ENCODE data around the gene UCKL1. TPM values are rescaled to one million over a fixed set of nuclear protein-coding genes. Genes with fewer than 3 reads are reported as not detected.
A peak's percentile ranks its signal among the peaks of the same experiment; 100 is the strongest.
"Not testable (repeated sequence)": the region's sequence is repeated elsewhere in the genome, so short reads cannot be mapped to it uniquely, and the experiment has no call there.

Gene UCKL1
- polyA plus RNA-seq, 2 donors = 40.6 to 47.3 TPM

DNA sequence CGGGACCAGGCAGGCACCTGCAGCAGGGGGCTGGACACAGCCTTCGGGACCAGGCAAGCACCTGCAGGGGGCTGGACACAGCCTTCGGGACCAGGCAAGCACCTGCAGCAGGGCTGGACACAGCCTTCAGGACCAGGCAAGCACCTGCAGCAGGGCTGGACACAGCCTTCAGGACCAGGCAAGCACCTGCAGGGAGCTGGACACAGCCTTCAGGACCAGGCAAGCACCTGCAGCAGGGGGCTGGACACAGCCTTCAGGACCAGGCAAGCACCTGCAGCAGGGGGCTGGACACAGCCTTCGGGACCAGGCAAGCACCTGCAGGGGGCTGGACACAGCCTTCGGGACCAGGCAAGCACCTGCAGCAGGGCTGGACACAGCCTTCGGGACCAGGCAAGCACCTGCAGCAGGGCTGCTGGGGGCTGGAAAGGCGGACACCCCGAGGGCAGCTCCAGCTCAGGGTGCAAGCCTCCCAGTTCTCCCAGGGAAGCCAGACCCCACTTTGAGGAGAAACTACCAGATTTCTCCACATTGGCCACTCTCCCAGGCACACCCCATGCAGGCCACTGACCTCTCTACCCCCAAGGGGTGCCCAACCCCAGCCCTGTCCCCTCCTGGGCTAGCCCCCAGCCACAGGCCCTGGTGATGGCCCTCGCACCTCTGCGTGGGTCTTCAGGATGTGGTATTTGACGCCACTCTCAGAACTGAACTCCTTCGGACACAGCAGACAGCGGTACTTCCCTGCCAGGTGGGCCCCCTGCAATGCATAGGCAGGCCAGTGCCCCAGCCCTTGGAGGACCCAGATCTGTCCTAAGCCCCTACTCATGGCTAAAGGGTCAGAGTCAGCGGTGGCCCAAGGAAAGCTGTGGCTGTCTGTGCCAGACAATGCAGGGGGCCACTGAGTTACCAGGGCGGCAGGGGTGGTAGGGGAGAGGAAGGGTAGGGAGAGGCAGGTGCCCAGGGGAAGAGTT is 4.7 kb upstream of the UCKL1 start:
- H3K4me3 ChIP-seq (ENCODE audit: low read depth in 1 of 2, low read length in 2 of 2); H3K9me3 ChIP-seq (ENCODE audit: control insufficient read depth in 2 of 2, insufficient read depth in 1 of 2, low read depth in 1 of 2, low read length in 1 of 2); H3K27me3 ChIP-seq (ENCODE audit: control insufficient read depth in 1 of 2, insufficient read depth in 2 of 2, low read length in 2 of 2); H3K4me1 ChIP-seq (ENCODE audit: control insufficient read depth in 2 of 2, insufficient read depth in 2 of 2, low read length in 1 of 2); H3K27ac ChIP-seq (ENCODE audit: low read depth in 2 of 2, low read length in 1 of 2): not testable (repeated sequence)
- H3K36me3 ChIP-seq (ENCODE audit: control insufficient read depth in 2 of 2, insufficient read depth in 2 of 2, low read length in 1 of 2) = peaks cover 0 to 46% of the 10 kb centered on the region in 2 donors
- 91 to 92% methylated on average over 14 to 15 of the region's 15 CpGs for WGBS, 2 donors

DNA sequence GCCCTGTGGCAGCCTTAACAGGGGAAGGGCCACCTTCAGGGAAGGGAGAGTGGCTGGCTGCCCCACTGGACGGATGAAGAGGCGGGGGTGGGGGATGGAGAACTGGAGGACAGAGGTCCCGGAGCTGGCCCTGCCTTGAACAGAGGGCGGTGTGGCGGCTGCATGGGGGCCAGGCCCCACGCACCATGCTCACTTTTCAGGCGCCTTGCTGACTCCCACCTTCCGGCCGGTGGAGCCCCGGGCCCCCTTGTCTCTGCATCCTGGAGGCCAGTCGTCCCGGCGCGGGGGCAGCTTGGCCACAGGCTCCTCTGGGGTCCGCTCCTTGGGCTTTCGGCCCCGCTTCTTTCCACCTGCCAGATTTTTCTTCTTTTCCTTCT is 3.5 kb upstream of the UCKL1 start:
- Histone ChIP-seq H3K27me3 (ENCODE audit: control insufficient read depth in 1 of 2, insufficient read depth in 2 of 2, low read length in 2 of 2) (no peaks in the 10 kb centered on the region), H3K36me3 (ENCODE audit: control insufficient read depth in 2 of 2, insufficient read depth in 2 of 2, low read length in 1 of 2) (peaks cover 0 to 46% of the 10 kb centered on the region in 2 donors), H3K27ac (ENCODE audit: low read depth in 2 of 2, low read length in 1 of 2) (no peak overlapping the region), H3K4me1 (ENCODE audit: control insufficient read depth in 2 of 2, insufficient read depth in 2 of 2, low read length in 1 of 2) (peaks cover under 1 to 10% of the 10 kb centered on the region in 2 donors), H3K4me3 (ENCODE audit: low read depth in 1 of 2, low read length in 2 of 2) (no peak overlapping the region), H3K9me3 (ENCODE audit: control insufficient read depth in 2 of 2, insufficient read depth in 1 of 2, low read depth in 1 of 2, low read length in 1 of 2) (no peaks in the 10 kb centered on the region)
- WGBS, 2 donors = 91 to 94% methylated on average over 14 to 17 of the region's 17 CpGs

DNA sequence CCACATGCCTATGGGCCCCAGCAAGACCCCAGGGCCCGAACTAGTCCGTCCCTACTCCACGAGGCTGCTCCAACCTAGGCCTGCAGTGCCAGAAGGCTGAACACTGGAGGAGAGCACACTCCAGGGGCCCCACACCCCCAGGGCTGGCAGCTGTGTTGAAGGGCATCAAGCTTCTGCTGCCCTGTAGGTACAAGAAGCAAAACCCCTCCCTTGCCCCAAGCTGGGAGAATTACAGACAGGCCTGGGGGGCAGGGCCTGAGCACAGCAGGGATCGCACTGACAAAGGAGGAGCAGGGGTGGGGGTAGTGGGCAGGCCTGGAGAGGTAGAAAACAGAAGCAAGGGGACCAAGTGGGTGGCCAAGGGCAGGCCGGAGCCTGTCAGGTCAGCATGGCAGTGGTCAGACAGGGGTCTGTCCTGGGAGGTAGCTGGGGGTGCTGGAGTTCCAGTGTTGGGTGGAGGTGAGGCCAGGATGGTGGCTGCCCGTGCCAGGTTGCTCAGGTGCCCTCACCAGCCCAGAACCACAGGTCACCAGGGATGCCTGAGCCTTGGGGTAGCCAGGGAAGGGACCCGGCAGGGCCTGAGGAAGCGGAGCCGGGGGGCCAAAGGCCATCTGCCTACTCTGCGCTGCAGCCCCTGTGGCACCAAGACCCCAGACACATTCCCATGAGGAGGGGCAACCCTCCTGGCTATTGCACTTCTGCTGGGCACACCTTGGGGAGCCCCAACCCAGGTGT is 2.9 kb upstream of the UCKL1 start:
- no peaks in the 10 kb centered on the region for H3K9me3 ChIP-seq (ENCODE audit: control insufficient read depth in 2 of 2, insufficient read depth in 1 of 2, low read depth in 1 of 2, low read length in 1 of 2)
- peaks cover 6 to 15% of the 10 kb centered on the region in 2 donors for H3K4me1 ChIP-seq (ENCODE audit: control insufficient read depth in 2 of 2, insufficient read depth in 2 of 2, low read length in 1 of 2)
- peaks cover 0 to 43% of the 10 kb centered on the region in 2 donors for H3K36me3 ChIP-seq (ENCODE audit: control insufficient read depth in 2 of 2, insufficient read depth in 2 of 2, low read length in 1 of 2)
- peak overlapping the region in 1 of 2 donors; percentile 93 for H3K27ac ChIP-seq (ENCODE audit: low read depth in 2 of 2, low read length in 1 of 2)
- WGBS, 2 donors = 82 to 86% methylated on average over 10 of the region's 10 CpGs
- H3K4me3 ChIP-seq (ENCODE audit: low read depth in 1 of 2, low read length in 2 of 2) = no peak overlapping the region
- H3K27me3 ChIP-seq (ENCODE audit: control insufficient read depth in 1 of 2, insufficient read depth in 2 of 2, low read length in 2 of 2) = no peaks in the 10 kb centered on the region

DNA sequence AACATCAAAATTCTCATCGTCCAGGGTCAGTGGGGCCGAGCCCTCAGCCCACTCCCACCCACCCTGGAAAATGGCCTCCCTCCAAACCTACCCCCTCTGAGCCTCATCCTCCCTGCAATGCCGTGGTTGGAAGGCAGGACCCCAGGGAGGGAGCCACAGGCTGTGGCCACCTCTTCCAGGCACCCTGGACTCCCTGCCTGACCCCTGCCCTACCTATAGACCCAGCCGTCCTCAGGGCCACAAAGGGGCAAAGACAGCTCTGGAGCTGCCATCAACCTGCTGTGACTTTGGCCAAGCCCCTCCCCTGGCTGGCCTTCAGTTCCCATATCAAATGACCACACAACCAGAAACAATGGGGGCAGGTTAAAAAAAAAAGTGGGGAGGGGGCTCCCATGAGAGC is 2.3 kb upstream of the UCKL1 start:
- Histone ChIP-seq H3K36me3 (ENCODE audit: control insufficient read depth in 2 of 2, insufficient read depth in 2 of 2, low read length in 1 of 2) (peaks cover 0 to 36% of the 10 kb centered on the region in 2 donors), H3K27me3 (ENCODE audit: control insufficient read depth in 1 of 2, insufficient read depth in 2 of 2, low read length in 2 of 2) (no peaks in the 10 kb centered on the region), H3K4me1 (ENCODE audit: control insufficient read depth in 2 of 2, insufficient read depth in 2 of 2, low read length in 1 of 2) (peaks cover 6 to 20% of the 10 kb centered on the region in 2 donors), H3K9me3 (ENCODE audit: control insufficient read depth in 2 of 2, insufficient read depth in 1 of 2, low read depth in 1 of 2, low read length in 1 of 2) (no peaks in the 10 kb centered on the region), H3K27ac (ENCODE audit: low read depth in 2 of 2, low read length in 1 of 2) (peak overlapping the region in 1 of 2 donors; percentile 93), H3K4me3 (ENCODE audit: low read depth in 1 of 2, low read length in 2 of 2) (no peak overlapping the region)
- WGBS, 2 donors = 53 to 70% methylated on average over 4 of the region's 4 CpGs

DNA sequence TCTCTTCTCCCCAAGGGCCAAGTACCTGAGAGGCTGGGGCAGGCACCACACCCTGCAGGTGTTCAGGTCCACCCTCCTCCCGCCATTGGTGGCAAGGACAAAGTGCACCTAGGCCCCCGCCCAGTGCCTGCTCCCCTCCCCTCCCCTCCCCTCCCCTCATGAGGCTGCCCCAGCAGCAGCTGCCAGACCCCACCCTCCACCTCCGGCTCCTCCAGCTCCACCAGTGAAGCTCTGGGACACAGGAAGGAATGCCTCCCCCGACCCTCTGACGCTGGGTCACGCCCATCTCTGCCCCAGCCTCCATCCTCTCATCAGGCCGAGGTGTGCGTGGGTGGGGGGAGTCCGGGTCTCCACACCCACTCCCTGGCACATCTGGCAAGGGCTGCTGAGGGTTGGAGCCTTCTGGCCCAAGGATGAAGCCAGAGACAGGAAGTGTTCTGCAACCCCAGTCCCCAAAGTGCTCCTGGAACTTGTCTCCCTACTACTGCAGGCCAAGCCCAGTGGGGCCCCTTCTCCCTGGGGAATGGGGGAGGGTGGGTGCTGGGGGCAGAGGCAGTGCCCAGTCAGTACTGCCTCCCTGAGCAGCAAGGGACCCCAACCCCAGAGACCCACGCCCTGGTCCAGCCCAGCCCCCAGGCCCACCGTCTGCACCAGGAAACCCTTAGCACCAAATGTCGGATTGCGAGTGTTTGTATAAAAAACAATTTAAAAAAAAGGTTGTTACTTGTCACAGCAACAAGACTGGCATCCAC is 1.6 kb upstream of the UCKL1 start:
- no peaks in the 10 kb centered on the region for H3K27me3 ChIP-seq (ENCODE audit: control insufficient read depth in 1 of 2, insufficient read depth in 2 of 2, low read length in 2 of 2)
- H3K4me1 ChIP-seq (ENCODE audit: control insufficient read depth in 2 of 2, insufficient read depth in 2 of 2, low read length in 1 of 2) = peaks cover 6 to 20% of the 10 kb centered on the region in 2 donors
- no peaks in the 10 kb centered on the region for H3K9me3 ChIP-seq (ENCODE audit: control insufficient read depth in 2 of 2, insufficient read depth in 1 of 2, low read depth in 1 of 2, low read length in 1 of 2)
- H3K36me3 ChIP-seq (ENCODE audit: control insufficient read depth in 2 of 2, insufficient read depth in 2 of 2, low read length in 1 of 2) = peaks cover 0 to 30% of the 10 kb centered on the region in 2 donors
- H3K4me3 ChIP-seq (ENCODE audit: low read depth in 1 of 2, low read length in 2 of 2) = peak overlapping the region; percentile 43 to 48
- H3K27ac ChIP-seq (ENCODE audit: low read depth in 2 of 2, low read length in 1 of 2) = peak overlapping the region; percentile 80 to 93
- WGBS, 2 donors = 33 to 34% methylated on average over 13 of the region's 13 CpGs

DNA sequence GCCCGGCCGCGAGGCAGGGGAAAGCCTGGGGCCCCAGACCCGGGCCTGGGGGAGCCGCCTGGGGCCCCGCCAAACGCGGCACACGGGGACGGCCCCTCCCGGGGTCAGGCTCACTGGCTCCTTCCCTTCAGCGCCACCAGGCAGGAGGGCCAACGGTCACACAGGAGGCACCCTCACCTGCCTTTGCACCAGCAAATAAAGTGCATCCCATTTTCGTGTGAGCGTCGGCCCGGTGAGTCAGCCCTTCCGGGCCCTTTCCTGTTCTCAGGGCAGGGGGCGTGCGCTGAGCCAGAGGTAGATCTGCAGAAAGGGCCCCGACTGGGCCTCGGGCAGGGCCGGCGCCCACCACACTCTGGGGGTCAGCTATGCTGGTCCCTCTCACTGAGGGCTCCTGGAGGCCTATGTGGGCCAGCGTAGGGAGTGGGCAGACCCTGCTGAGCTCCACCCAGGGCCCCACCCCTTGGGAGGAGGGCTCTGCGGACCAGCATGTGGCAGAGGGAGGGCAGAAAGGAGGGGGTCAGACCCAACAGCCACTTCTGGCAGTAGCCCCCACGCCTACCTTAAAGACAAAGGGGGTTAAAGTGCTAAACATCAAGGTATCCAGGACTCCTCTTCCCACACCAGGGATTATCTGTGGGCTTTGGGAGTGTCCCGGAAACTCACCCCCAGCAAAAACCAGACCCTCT is 931 bp upstream of the UCKL1 start:
- H3K9me3 ChIP-seq (ENCODE audit: control insufficient read depth in 2 of 2, insufficient read depth in 1 of 2, low read depth in 1 of 2, low read length in 1 of 2) = no peaks in the 10 kb centered on the region
- H3K4me3 ChIP-seq (ENCODE audit: low read depth in 1 of 2, low read length in 2 of 2) = peak overlapping the region; percentile 43 to 48
- H3K27me3 ChIP-seq (ENCODE audit: control insufficient read depth in 1 of 2, insufficient read depth in 2 of 2, low read length in 2 of 2) = no peaks in the 10 kb centered on the region
- H3K27ac ChIP-seq (ENCODE audit: low read depth in 2 of 2, low read length in 1 of 2) = peak overlapping the region; percentile 80 to 93
- peaks cover 10 to 26% of the 10 kb centered on the region in 2 donors for H3K4me1 ChIP-seq (ENCODE audit: control insufficient read depth in 2 of 2, insufficient read depth in 2 of 2, low read length in 1 of 2)
- H3K36me3 ChIP-seq (ENCODE audit: control insufficient read depth in 2 of 2, insufficient read depth in 2 of 2, low read length in 1 of 2) = peaks cover 0 to 23% of the 10 kb centered on the region in 2 donors
- WGBS, 2 donors = 2 to 3% methylated on average over 28 of the region's 28 CpGs

DNA sequence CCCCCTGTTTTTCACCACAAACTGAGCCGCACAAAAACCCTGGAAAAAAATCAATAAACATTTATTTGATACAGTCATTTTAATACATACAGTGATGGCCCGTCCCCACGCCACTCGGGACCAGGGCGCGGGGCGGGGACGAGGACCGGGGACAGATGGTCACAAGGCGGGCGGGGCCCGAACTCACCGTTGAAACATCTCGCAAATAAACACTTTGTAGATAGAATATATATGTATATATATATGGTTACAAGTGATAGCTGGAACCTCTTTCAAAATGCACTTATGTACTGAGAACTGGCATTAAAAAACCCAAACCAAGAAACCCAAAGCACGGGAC is 418 bp upstream of the UCKL1 start:
- H3K27me3 ChIP-seq (ENCODE audit: control insufficient read depth in 1 of 2, insufficient read depth in 2 of 2, low read length in 2 of 2) = no peaks in the 10 kb centered on the region
- peak overlapping the region; percentile 43 to 48 for H3K4me3 ChIP-seq (ENCODE audit: low read depth in 1 of 2, low read length in 2 of 2)
- H3K9me3 ChIP-seq (ENCODE audit: control insufficient read depth in 2 of 2, insufficient read depth in 1 of 2, low read depth in 1 of 2, low read length in 1 of 2) = no peaks in the 10 kb centered on the region
- peaks cover 12 to 32% of the 10 kb centered on the region in 2 donors for H3K4me1 ChIP-seq (ENCODE audit: control insufficient read depth in 2 of 2, insufficient read depth in 2 of 2, low read length in 1 of 2)
- H3K27ac ChIP-seq (ENCODE audit: low read depth in 2 of 2, low read length in 1 of 2) = peak overlapping the region; percentile 80 to 93
- 1% methylated on average over 15 of the region's 15 CpGs for WGBS, 2 donors
- H3K36me3 ChIP-seq (ENCODE audit: control insufficient read depth in 2 of 2, insufficient read depth in 2 of 2, low read length in 1 of 2) = peaks cover 0 to 18% of the 10 kb centered on the region in 2 donors

DNA sequence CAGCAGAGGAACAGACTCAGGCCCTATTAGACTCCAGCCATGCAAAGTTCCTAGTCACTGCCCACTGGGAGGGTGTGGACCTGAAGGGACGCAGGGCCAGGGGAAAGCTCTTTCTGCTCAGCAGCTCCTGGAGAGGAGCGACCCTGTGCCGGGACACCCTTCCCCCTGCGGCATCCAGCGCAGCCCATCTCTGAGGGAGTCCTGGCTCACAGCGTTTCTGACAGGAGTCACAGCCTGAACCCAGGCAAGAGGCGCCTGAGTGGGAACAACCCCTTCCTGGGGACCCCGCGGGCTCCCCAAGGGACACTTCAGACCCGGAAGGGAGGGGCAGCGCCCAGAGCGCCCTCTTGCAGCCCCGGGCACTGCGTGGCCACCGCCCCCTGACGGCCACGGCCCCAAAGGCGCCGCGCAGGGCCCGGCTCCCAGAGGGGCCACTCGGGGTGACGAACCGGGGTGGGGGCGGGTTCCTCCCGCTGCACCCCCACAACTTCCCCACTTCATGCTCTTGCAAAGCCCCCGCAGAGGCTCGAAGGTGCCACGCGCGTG is 862 bp downstream of the UCKL1 start:
- peaks cover 21 to 44% of the 10 kb centered on the region in 2 donors for H3K4me1 ChIP-seq (ENCODE audit: control insufficient read depth in 2 of 2, insufficient read depth in 2 of 2, low read length in 1 of 2)
- 1% methylated on average over 26 to 31 of the region's 31 CpGs for WGBS, 2 donors
- no peaks in the 10 kb centered on the region for H3K27me3 ChIP-seq (ENCODE audit: control insufficient read depth in 1 of 2, insufficient read depth in 2 of 2, low read length in 2 of 2)
- H3K36me3 ChIP-seq (ENCODE audit: control insufficient read depth in 2 of 2, insufficient read depth in 2 of 2, low read length in 1 of 2) = peaks cover 0 to 12% of the 10 kb centered on the region in 2 donors
- peak overlapping the region; percentile 91 to 95 for H3K27ac ChIP-seq (ENCODE audit: low read depth in 2 of 2, low read length in 1 of 2)
- no peaks in the 10 kb centered on the region for H3K9me3 ChIP-seq (ENCODE audit: control insufficient read depth in 2 of 2, insufficient read depth in 1 of 2, low read depth in 1 of 2, low read length in 1 of 2)
- peak overlapping the region; percentile 78 to 92 for H3K4me3 ChIP-seq (ENCODE audit: low read depth in 1 of 2, low read length in 2 of 2)

All from esophagus (tissue), 2 donors.